HG03196 (cell line): Measurements from ENCODE around the gene GRK7.
"Not testable (repeated sequence)": the region's sequence is repeated elsewhere in the genome, so short reads cannot be mapped to it uniquely, and the experiment has no call there.

ENCODE experiments used
- ATAC-seq: cut with Tn5 transposase; IDR thresholded peaks from one replicate; pipeline ENCODE4 v1.9.1; 2021; ENCODE audit not compliant: unreplicated experiment

GRK7 gene

GRCh38 chr3:141793476-141794260 lies 30.5 kb downstream of the GRK7 start:
- no peak for ATAC-seq

GRCh38 chr3:141795276-141795675 lies 32.1 kb downstream of the GRK7 start:
- no peak for ATAC-seq

- ATAC-seq: no peak
Measured at GRCh38 chr3:141795741-141796080, 32.5 kb downstream of the GRK7 start.

- peak; percentile 90 for ATAC-seq
Measured at GRCh38 chr3:141796081-141796888, 33.1 kb downstream of the GRK7 start.

GRCh38 chr3:141796889-141797781 lies 33.9 kb downstream of the GRK7 start:
- ATAC-seq: peak; percentile 45

- no peak for ATAC-seq
Measured at GRCh38 chr3:141797819-141798447, 34.7 kb downstream of the GRK7 start.

- no peak for ATAC-seq
Measured at GRCh38 chr3:141798448-141798845, 35.2 kb downstream of the GRK7 start.

GRCh38 chr3:141802316-141803077 lies 39.3 kb downstream of the GRK7 start:
- no peak for ATAC-seq

- not testable (repeated sequence) for ATAC-seq
Measured at GRCh38 chr3:141803538-141803937, 40.3 kb downstream of the GRK7 start.

GRCh38 chr3:141804447-141804777 lies 41.2 kb downstream of the GRK7 start:
- no peak for ATAC-seq

GRCh38 chr3:141804778-141805639 lies 41.8 kb downstream of the GRK7 start:
- ATAC-seq: no peak

- no peak for ATAC-seq
Measured at GRCh38 chr3:141807277-141808033, 44.2 kb downstream of the GRK7 start.

GRCh38 chr3:141808586-141808985 lies 45.4 kb downstream of the GRK7 start:
- no peak for ATAC-seq

GRCh38 chr3:141810161-141810560 lies 47.0 kb downstream of the GRK7 start:
- no peak for ATAC-seq

- ATAC-seq: no peak
Measured at GRCh38 chr3:141811348-141811747, 48.1 kb downstream of the GRK7 start.

- no peak for ATAC-seq
Measured at GRCh38 chr3:141812084-141812483, 48.9 kb downstream of the GRK7 start.

GRCh38 chr3:141812586-141812985 lies 49.4 kb downstream of the GRK7 start:
- no peak for ATAC-seq
